MM.1S (cell line): ENCODE data around the gene VPS18.

Source experiments
- DNase-seq: peaks from one replicate; pipeline ENCODE4 v3.0.0-alpha.2; 2015
- H2AFZ ChIP-seq: fragments of 300-600 bp; sonication (generic); 2 replicates; pipeline ENCODE4 v1.6.0; 2016; ENCODE audit warnings: antibody characterized with exemption, low read length
- H3F3A ChIP-seq: fragments of 300-600 bp; sonication (generic); 2 replicates; pipeline ENCODE4 v1.6.1; 2016; ENCODE audit warnings: mild to moderate bottlenecking, antibody characterized with exemption, low read length, moderate library complexity, mixed read lengths; ENCODE audit not compliant: insufficient read depth
- H3K27ac ChIP-seq: fragments of 300-600 bp; sonication (generic); 2 replicates; pipeline ENCODE4 v1.5.1; 2016; ENCODE audit warnings: mild to moderate bottlenecking, low read length
- H3K27me3 ChIP-seq: fragments of 300-600 bp; sonication (generic); replicated peaks from 2 replicates; pipeline ENCODE4 v1.6.0; 2016; ENCODE audit warnings: low read length; ENCODE audit not compliant: insufficient read depth
- H3K36me3 ChIP-seq: fragments of 300-600 bp; sonication (generic); replicated peaks from 2 replicates; pipeline ENCODE4 v1.6.1; 2016; ENCODE audit warnings: mild to moderate bottlenecking, low read length, mixed read lengths; ENCODE audit not compliant: insufficient read depth
- H3K4me1 ChIP-seq: fragments of 300-600 bp; sonication (generic); 2 replicates; pipeline ENCODE4 v1.6.1; 2016; ENCODE audit warnings: low read length, mixed read lengths
- H3K4me2 ChIP-seq: fragments of 300-600 bp; sonication (generic); 2 replicates; pipeline ENCODE4 v1.6.0; 2016; ENCODE audit warnings: low read depth, low read length
- H3K4me3 ChIP-seq: fragments of 300-600 bp; sonication (generic); 2 replicates; pipeline ENCODE4 v1.5.1; 2016; ENCODE audit warnings: low read length, mixed read lengths
- H3K79me2 ChIP-seq: fragments of 300-600 bp; sonication (generic); 2 replicates; pipeline ENCODE4 v1.6.1; 2016; ENCODE audit warnings: mixed run types, low read length, mixed read lengths
- H3K9ac ChIP-seq: fragments of 300-600 bp; sonication (generic); 2 replicates; pipeline ENCODE4 v1.6.1; 2016; ENCODE audit warnings: low read length, mixed read lengths
- H3K9me2 ChIP-seq: fragments of 300-600 bp; sonication (generic); replicated peaks from 2 replicates; pipeline ENCODE4 v1.6.1; 2016; ENCODE audit warnings: mild to moderate bottlenecking, low read length, mixed read lengths; ENCODE audit not compliant: insufficient read depth
- H3K9me3 ChIP-seq: fragments of 300-600 bp; sonication (generic); replicated peaks from 2 replicates; pipeline ENCODE4 v1.6.1; 2016; ENCODE audit warnings: mild to moderate bottlenecking, low read length, mixed read lengths; ENCODE audit not compliant: insufficient read depth
- H4K20me1 ChIP-seq: fragments of 300-600 bp; sonication (generic); 2 replicates; pipeline ENCODE4 v1.6.1; 2016; ENCODE audit warnings: mild to moderate bottlenecking, low read length, moderate library complexity, mixed read lengths; ENCODE audit not compliant: insufficient read depth
- CTCF ChIP-seq: fragments of 300-600 bp; sonication (generic); IDR thresholded peaks from 2 replicates; pipeline ENCODE4 v1.5.1; 2016; ENCODE audit warnings: antibody characterized with exemption, low read length, mixed read lengths
- EZH2 ChIP-seq: fragments of 300-600 bp; sonication (generic); optimal IDR thresholded peaks from 2 replicates; pipeline ENCODE3; 2017; ENCODE audit warnings: low read depth, mild to moderate bottlenecking, antibody characterized with exemption, low read length, mixed read lengths
- EZH2phosphoT487 ChIP-seq: fragments of 300-600 bp; sonication (generic); IDR thresholded peaks from 2 replicates; pipeline ENCODE4 v1.6.1; 2018; ENCODE audit warnings: antibody characterized with exemption, low read length

The VPS18 gene

GRCh38 chr15:40934457-40934856 lies 40.2 kb downstream of the VPS18 start:
- H3K9ac ChIP-seq: no peak overlapping the region
- peaks cover 17% of the 10 kb centered on the region for H3K27me3 ChIP-seq
- TF ChIP-seq CTCF (no peak), EZH2 (no peak), EZH2phosphoT487 (no peak)
- H3K79me2 ChIP-seq: no peaks in the 10 kb centered on the region
- no peaks in the 10 kb centered on the region for H3K9me3 ChIP-seq
- no peak overlapping the region for H3K27ac ChIP-seq
- H3K36me3 ChIP-seq: no peaks in the 10 kb centered on the region
- H3K4me3 ChIP-seq: no peak overlapping the region
- H3K4me2 ChIP-seq: no peak overlapping the region
- no peak for DNase-seq
- H3F3A ChIP-seq: no peaks in the 10 kb centered on the region; the same call in 1 of the 2 replicates
- H3K4me1 ChIP-seq: 0 out of 2 replicates have a peak, but pooled peaks cover 10% of the 10 kb centered on the region
- no peaks in the 10 kb centered on the region for H4K20me1 ChIP-seq
- no peak overlapping the region for H2AFZ ChIP-seq
- H3K9me2 ChIP-seq: no peaks in the 10 kb centered on the region

GRCh38 chr15:40936234-40936708 lies 42.0 kb downstream of the VPS18 start:
- H3K27ac ChIP-seq: no peak overlapping the region
- peaks cover 9% of the 10 kb centered on the region; the same call in 1 of the 2 replicates for H3K4me1 ChIP-seq
- no peak for TF ChIP-seq EZH2phosphoT487
- TF ChIP-seq EZH2: no peak
- TF ChIP-seq CTCF: no peak
- H3K27me3 ChIP-seq: peaks cover 1% of the 10 kb centered on the region
- DNase-seq: no peak
- peaks cover 14% of the 10 kb centered on the region for H3F3A ChIP-seq
- no peak overlapping the region for H3K9ac ChIP-seq
- H3K9me2 ChIP-seq: no peaks in the 10 kb centered on the region
- no peak overlapping the region for H3K4me3 ChIP-seq
- H2AFZ ChIP-seq: no peak overlapping the region
- no peaks in the 10 kb centered on the region for H4K20me1 ChIP-seq
- H3K79me2 ChIP-seq: no peaks in the 10 kb centered on the region
- no peak overlapping the region for H3K4me2 ChIP-seq
- no peaks in the 10 kb centered on the region for H3K36me3 ChIP-seq
- H3K9me3 ChIP-seq: no peaks in the 10 kb centered on the region

GRCh38 chr15:40936709-40937666 lies 42.7 kb downstream of the VPS18 start:
- Histone ChIP-seq H3K9ac (no peak overlapping the region), H3K27me3 (no peaks in the 10 kb centered on the region), H3K4me3 (no peak overlapping the region), H3K4me2 (no peak overlapping the region), H3K36me3 (no peaks in the 10 kb centered on the region), H3K9me2 (no peaks in the 10 kb centered on the region), H4K20me1 (no peaks in the 10 kb centered on the region), H3K79me2 (no peaks in the 10 kb centered on the region), H3K9me3 (no peaks in the 10 kb centered on the region), H3K27ac (no peak overlapping the region), H3K4me1 (peaks cover 11% of the 10 kb centered on the region; the same call in 1 of the 2 replicates), H2AFZ (no peak overlapping the region), H3F3A (peaks cover 17% of the 10 kb centered on the region)
- TF ChIP-seq CTCF: no peak
- no peak for DNase-seq
